K562 (cell line): ENCODE measurements around the gene MYO7A.

Experiments
- CTCF ChIP-seq, 3 experiments: IDR thresholded peaks in 2 of 3; conservative IDR thresholded peaks in 1 of 3; 2 replicates each; pipeline ENCODE4 v1.5.1; 2011 to 2012; ENCODE audit warnings: low read length in 3 of 3, mild to moderate bottlenecking in 3 of 3, control low read depth in 2 of 3, improper control_type of control experiment in 1 of 3, inconsistent platforms in 1 of 3, low read depth in 1 of 3, mixed read lengths in 1 of 3, moderate library complexity in 1 of 3; ENCODE audit not compliant: insufficient read depth in 2 of 3
- E2F8 ChIP-seq: fragments of 450-650 bp; IDR thresholded peaks from 2 replicates; pipeline ENCODE4 v1.7.1; 2018; ENCODE audit warnings: mild to moderate bottlenecking, low read depth; ENCODE audit not compliant: partially characterized antibody
- ETS1 ChIP-seq: conservative IDR thresholded peaks from 2 replicates; pipeline ENCODE4 v1.6.1; 2011; ENCODE audit warnings: low read depth, mild to moderate bottlenecking, low read length; ENCODE audit not compliant: control insufficient read depth
- FOXM1 ChIP-seq, 2 experiments: fragments of 450-650 bp in 1 of 2; sonication (generic) in 1 of 2; formaldehyde crosslinking in 1 of 2; IDR thresholded peaks; 2 replicates each; pipeline versions ENCODE4 v1.6.1 to v1.9.0; 2017 to 2022; ENCODE audit warnings: low read depth in 2 of 2, mild to moderate bottlenecking in 2 of 2, missing genetic modification reagents in 1 of 2, moderate library complexity in 1 of 2
- HMGXB4 ChIP-seq: sonication (generic); formaldehyde crosslinking; IDR thresholded peaks from 2 replicates; pipeline ENCODE4 v1.8.1; 2023; ENCODE audit warnings: mild to moderate bottlenecking, missing genetic modification reagents
- MED1 ChIP-seq: sonication (generic); formaldehyde crosslinking; IDR thresholded peaks from 2 replicates; pipeline ENCODE4 v1.8.1; 2023; ENCODE audit warnings: missing genetic modification reagents, borderline replicate concordance
- MYNN ChIP-seq, 2 experiments: sonication (generic); formaldehyde crosslinking in 1 of 2; IDR thresholded peaks; 2 replicates each; pipeline versions ENCODE4 v1.5.0 to v1.6.1; 2016 to 2020; ENCODE audit warnings: antibody characterized with exemption in 1 of 2, missing genetic modification reagents in 1 of 2
- POLR2AphosphoS5 ChIP-seq: IDR thresholded peaks from 2 replicates; pipeline ENCODE4 v1.6.1; 2011; ENCODE audit warnings: mild to moderate bottlenecking, low read depth, low read length, moderate library complexity; ENCODE audit not compliant: control insufficient read depth, insufficient read depth
- SIX5 ChIP-seq, 2 experiments: IDR thresholded peaks; 2 replicates each; pipeline ENCODE4 v1.6.1; 2011; ENCODE audit warnings: low read length in 2 of 2, borderline replicate concordance in 1 of 2, low read depth in 1 of 2, mild to moderate bottlenecking in 1 of 2, moderate library complexity in 1 of 2; ENCODE audit not compliant: insufficient read depth in 1 of 2
- TCFL5 ChIP-seq: fragments of 250-450 bp; sonication (Bioruptor Pico); conservative IDR thresholded peaks from 2 replicates; pipeline ENCODE4 v1.6.1; 2021; ENCODE audit warnings: mild to moderate bottlenecking, moderate library complexity, matching md5 sums
- TFE3 ChIP-seq: fragments of 450-650 bp; formaldehyde crosslinking; IDR thresholded peaks from 2 replicates; pipeline ENCODE4 v1.4.0; 2020; ENCODE audit warnings: mild to moderate bottlenecking, mixed read lengths
- ZFP30 ChIP-seq: fragments of 250-450 bp; sonication (Bioruptor Pico); IDR thresholded peaks from 2 replicates; pipeline ENCODE4 v1.8.0; 2022; ENCODE audit warnings: moderate library complexity, mild to moderate bottlenecking, inconsistent platforms, borderline replicate concordance
- ZNF507 ChIP-seq: conservative IDR thresholded peaks from 2 replicates; pipeline ENCODE4 v1.6.1; 2017; ENCODE audit warnings: missing genetic modification characterization, missing compliant biosample characterization

- TF ChIP-seq HMGXB4 (CRISPR knock-in tag) (no peak), CTCF (IDR thresholded peaks at IDR 0.05 in 2 of 3, conservative IDR thresholded peaks at IDR 0.05 in 1 of 3; ENCODE audit: insufficient read depth in 2 of 3, low read depth in 1 of 3, low read length in 3 of 3) (no peak), ETS1 (no peak), MYNN (IDR thresholded peaks at IDR 0.05) (no peak), MYNN (CRISPR knock-in tag; IDR thresholded peaks at IDR 0.05) (no peak), FOXM1 (IDR thresholded peaks at IDR 0.05; ENCODE audit: low read depth) (no peak), FOXM1 (CRISPR knock-in tag; IDR thresholded peaks at IDR 0.05; ENCODE audit: low read depth) (no peak), ZFP30 (no peak), SIX5 (IDR thresholded peaks at IDR 0.05; ENCODE audit: borderline replicate concordance in 1 of 2, insufficient read depth in 1 of 2, low read depth in 1 of 2, low read length in 2 of 2) (no peak), E2F8 (no peak), MED1 (CRISPR knock-in tag) (no peak), ZNF507 (tag) (no peak), TCFL5 (no peak), POLR2AphosphoS5 (no peak), TFE3 (CRISPR knock-in tag) (no peak)
Observed at GRCh38 chr11:77223797-77224196, 95.8 kb downstream of the MYO7A start.
